K562 (cell line): ENCODE data around the gene CITED2. TPM values are rescaled to one million over a fixed set of nuclear protein-coding genes. Genes with fewer than 3 reads are reported as not detected.

ENCODE experiments used
- BRD9 ChIP-seq: fragments of 450-650 bp; IDR thresholded peaks from 2 replicates; pipeline ENCODE4 v1.6.1; 2018; ENCODE audit warnings: low read depth; ENCODE audit not compliant: partially characterized antibody
- CBFB ChIP-seq: sonication (generic); formaldehyde crosslinking; IDR thresholded peaks from 2 replicates; pipeline ENCODE4 v1.4.0; 2020; ENCODE audit warnings: mild to moderate bottlenecking, missing genetic modification reagents
- JUN ChIP-seq, 2 experiments: sonication (generic) in 1 of 2; formaldehyde crosslinking in 1 of 2; IDR thresholded peaks; 2 replicates each; pipeline versions ENCODE4 v1.6.1 to v1.8.0; 2012 to 2022; ENCODE audit warnings: borderline replicate concordance in 2 of 2, mild to moderate bottlenecking in 2 of 2, improper control_type of control experiment in 1 of 2, low read depth in 1 of 2, low read length in 1 of 2, missing genetic modification reagents in 1 of 2
- MCM2 ChIP-seq: fragments of 450-650 bp; IDR thresholded peaks from 2 replicates; pipeline ENCODE4 v1.6.1; 2017; ENCODE audit warnings: low read depth, mild to moderate bottlenecking
- MEIS2 ChIP-seq: fragments of 450-650 bp; IDR thresholded peaks from 2 replicates; pipeline ENCODE4 v1.6.1; 2014; ENCODE audit warnings: mild to moderate bottlenecking; ENCODE audit not compliant: partially characterized antibody
- MTA2 ChIP-seq: fragments of 450-650 bp; IDR thresholded peaks from 2 replicates; pipeline ENCODE4 v1.6.1; 2016; ENCODE audit warnings: low read depth
- PYGO2 ChIP-seq: fragments of 450-650 bp; IDR thresholded peaks from 2 replicates; pipeline ENCODE4 v1.6.1; 2016; ENCODE audit warnings: mild to moderate bottlenecking, missing genetic modification characterization, moderate library complexity, missing compliant biosample characterization
- SIX5 ChIP-seq, 2 experiments: IDR thresholded peaks; 2 replicates each; pipeline ENCODE4 v1.6.1; 2011; ENCODE audit warnings: low read length in 2 of 2, borderline replicate concordance in 1 of 2, low read depth in 1 of 2, mild to moderate bottlenecking in 1 of 2, moderate library complexity in 1 of 2; ENCODE audit not compliant: insufficient read depth in 1 of 2
- SREBF2 ChIP-seq: sonication (generic); formaldehyde crosslinking; IDR thresholded peaks from 2 replicates; pipeline ENCODE4 v1.4.0; 2020; ENCODE audit warnings: mild to moderate bottlenecking, missing genetic modification reagents
- SRSF3 ChIP-seq: fragments of 200-400 bp; formaldehyde crosslinking; IDR thresholded peaks from 2 replicates; pipeline ENCODE4 v1.6.1; 2016; ENCODE audit warnings: mild to moderate bottlenecking, low read length, moderate library complexity; ENCODE audit not compliant: insufficient read depth
- SUPT5H ChIP-seq: fragments of 450-650 bp; IDR thresholded peaks from 2 replicates; pipeline ENCODE4 v1.6.1; 2016
- TAF1 ChIP-seq: IDR thresholded peaks from 2 replicates; pipeline ENCODE4 v1.6.1; 2011; ENCODE audit warnings: mild to moderate bottlenecking, low read length, moderate library complexity; ENCODE audit not compliant: insufficient read depth, control insufficient read depth, severe bottlenecking; ENCODE audit errors: extremely low read depth
- ZEB2 ChIP-seq: fragments of 450-650 bp; IDR thresholded peaks from 2 replicates; pipeline ENCODE4 v1.6.1; 2016
- ZNF347 ChIP-seq: fragments of 450-650 bp; formaldehyde crosslinking; IDR thresholded peaks from 2 replicates; pipeline ENCODE4 v1.4.0; 2020; ENCODE audit warnings: low read depth, mild to moderate bottlenecking, moderate library complexity
- polyA plus RNA-seq, 8 experiments: library from polyadenylated mRNA; depleted of rRNA in 4 of 8; stranded (reverse) in 5 of 8; unstranded in 3 of 8; fragments of >200 nt; fragmentation: Nextera tagmentation in 2 of 8; fragmentation: Illumina TruSeq in 1 of 8; extraction: Ambion mirVana in 2 of 8; extraction: Trizol in 1 of 8; gene quantifications; 2 replicates each; pipeline versions ENCODE4 v1.2.1 to v1.2.3, GENCODE V29; 2011 to 2014; ENCODE audit warnings: inconsistent platforms in 1 of 8, missing spikeins in 1 of 8
- total RNA-seq, 7 experiments: library from RNA; depleted of rRNA in 6 of 7; stranded (reverse); fragments of >200 nt in 6 of 7; fragmentation: Illumina TruSeq in 2 of 7; extraction: Trizol in 2 of 7; gene quantifications; 2 replicates each; pipeline versions ENCODE4 v1.2.1 to v1.2.3, GENCODE V29; 2011 to 2021; ENCODE audit warnings: low replicate concordance in 1 of 7
- TF ChIP-seq, protein P1 (sequence below): fragments of 250-450 bp; sonication (Bioruptor Pico); IDR thresholded peaks from 2 replicates; pipeline ENCODE4 v1.4.0; 2020; ENCODE audit warnings: mild to moderate bottlenecking, moderate library complexity
- TF ChIP-seq, protein P2 (sequence below), 2 experiments: fragments of 150-350 bp in 1 of 2; IDR thresholded peaks; 2 replicates each; pipeline ENCODE4 v1.6.1; 2012 to 2016; ENCODE audit warnings: low read depth in 2 of 2, low read length in 2 of 2, mild to moderate bottlenecking in 1 of 2, moderate library complexity in 1 of 2
- TF ChIP-seq, protein P3 (sequence below): sonication (generic); formaldehyde crosslinking; IDR thresholded peaks from 2 replicates; pipeline ENCODE4 v1.9.0; 2022; ENCODE audit warnings: mild to moderate bottlenecking, missing genetic modification reagents
- TF ChIP-seq, protein P4 (sequence below): fragments of 150-350 bp; conservative IDR thresholded peaks from 2 replicates; pipeline ENCODE4 v1.6.1; 2014; ENCODE audit warnings: low read length

The CITED2 gene
- total and polyA plus RNA-seq, 9 of the 15 experiments (the other 6 are each of a cell fraction or from before 2014, with no cell fraction given) = 0.21 to 86.1 (median 17.5) TPM

DNA sequence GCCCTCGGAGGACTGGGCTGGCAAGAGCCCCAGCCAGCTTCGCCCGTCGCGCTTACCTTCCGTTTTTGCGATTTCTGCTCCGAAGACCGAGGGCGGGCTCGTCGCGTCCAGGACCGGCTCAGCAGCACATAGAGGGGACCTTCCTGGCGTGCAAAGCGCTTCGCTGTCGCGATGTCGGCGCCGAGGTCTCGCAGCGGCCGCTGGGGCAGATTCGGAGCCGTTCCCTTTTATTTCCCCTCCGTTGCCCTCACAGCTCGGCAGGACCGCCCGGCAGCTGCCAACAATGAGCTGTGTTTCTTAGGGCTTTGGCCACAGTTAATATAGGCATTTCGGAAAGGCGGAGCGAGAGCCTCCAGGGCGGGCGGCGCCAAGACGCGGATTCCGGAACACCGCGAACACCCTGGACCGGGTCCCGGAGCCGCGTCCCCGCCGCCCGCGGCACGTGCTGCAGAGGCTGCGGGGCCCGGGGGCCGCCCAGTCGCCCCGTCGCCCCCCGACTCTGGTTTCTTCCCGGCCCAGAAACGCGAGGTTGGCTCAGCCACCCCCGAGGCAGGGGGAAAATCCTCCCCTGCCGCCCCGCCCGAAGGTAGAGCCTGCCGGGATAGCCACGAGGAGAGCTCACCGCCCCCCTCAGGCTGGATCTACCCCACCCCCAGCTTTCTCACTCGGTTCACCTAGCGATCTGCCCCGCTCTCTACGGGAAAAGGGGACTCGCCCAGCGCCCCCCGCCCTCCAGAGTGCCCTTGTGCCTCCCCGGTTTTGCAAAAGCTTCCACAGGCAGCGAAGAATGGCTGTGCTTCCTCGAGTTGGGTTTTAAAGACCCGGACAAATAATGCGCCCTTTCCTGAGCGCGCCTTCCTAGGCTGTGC, at the start of gene CITED2 (continued):
- TF ChIP-seq, protein P1, sequence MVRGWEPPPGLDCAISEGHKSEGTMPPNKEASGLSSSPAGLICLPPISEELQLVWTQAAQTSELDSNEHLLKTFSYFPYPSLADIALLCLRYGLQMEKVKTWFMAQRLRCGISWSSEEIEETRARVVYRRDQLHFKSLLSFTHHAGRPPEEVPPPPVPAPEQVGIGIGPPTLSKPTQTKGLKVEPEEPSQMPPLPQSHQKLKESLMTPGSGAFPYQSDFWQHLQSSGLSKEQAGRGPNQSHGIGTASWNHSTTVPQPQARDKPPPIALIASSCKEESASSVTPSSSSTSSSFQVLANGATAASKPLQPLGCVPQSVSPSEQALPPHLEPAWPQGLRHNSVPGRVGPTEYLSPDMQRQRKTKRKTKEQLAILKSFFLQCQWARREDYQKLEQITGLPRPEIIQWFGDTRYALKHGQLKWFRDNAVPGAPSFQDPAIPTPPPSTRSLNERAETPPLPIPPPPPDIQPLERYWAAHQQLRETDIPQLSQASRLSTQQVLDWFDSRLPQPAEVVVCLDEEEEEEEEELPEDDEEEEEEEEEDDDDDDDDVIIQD (CRISPR knock-in tag) = no peak
- no peak for TF ChIP-seq MEIS2
- no peak for TF ChIP-seq SREBF2
- peak; percentile 96 for TF ChIP-seq SUPT5H
- TF ChIP-seq MTA2 = no peak
- TF ChIP-seq JUN (IDR thresholded peaks at IDR 0.05; ENCODE audit: borderline replicate concordance, low read depth, low read length) = 0 out of 2 replicates have a peak, but pooled peaks have one; percentile 44
- TF ChIP-seq JUN (CRISPR knock-in tag; IDR thresholded peaks at IDR 0.05; ENCODE audit: borderline replicate concordance) = no peak
- no peak for TF ChIP-seq MCM2
- no peak; the same call in 1 of the 2 replicates for TF ChIP-seq ZEB2
- TF ChIP-seq SIX5 (IDR thresholded peaks at IDR 0.05; ENCODE audit: borderline replicate concordance in 1 of 2, insufficient read depth in 1 of 2, low read depth in 1 of 2, low read length in 2 of 2) = no peak
- no peak for TF ChIP-seq CBFB
- TF ChIP-seq BRD9 = no peak
- TF ChIP-seq, protein P2, sequence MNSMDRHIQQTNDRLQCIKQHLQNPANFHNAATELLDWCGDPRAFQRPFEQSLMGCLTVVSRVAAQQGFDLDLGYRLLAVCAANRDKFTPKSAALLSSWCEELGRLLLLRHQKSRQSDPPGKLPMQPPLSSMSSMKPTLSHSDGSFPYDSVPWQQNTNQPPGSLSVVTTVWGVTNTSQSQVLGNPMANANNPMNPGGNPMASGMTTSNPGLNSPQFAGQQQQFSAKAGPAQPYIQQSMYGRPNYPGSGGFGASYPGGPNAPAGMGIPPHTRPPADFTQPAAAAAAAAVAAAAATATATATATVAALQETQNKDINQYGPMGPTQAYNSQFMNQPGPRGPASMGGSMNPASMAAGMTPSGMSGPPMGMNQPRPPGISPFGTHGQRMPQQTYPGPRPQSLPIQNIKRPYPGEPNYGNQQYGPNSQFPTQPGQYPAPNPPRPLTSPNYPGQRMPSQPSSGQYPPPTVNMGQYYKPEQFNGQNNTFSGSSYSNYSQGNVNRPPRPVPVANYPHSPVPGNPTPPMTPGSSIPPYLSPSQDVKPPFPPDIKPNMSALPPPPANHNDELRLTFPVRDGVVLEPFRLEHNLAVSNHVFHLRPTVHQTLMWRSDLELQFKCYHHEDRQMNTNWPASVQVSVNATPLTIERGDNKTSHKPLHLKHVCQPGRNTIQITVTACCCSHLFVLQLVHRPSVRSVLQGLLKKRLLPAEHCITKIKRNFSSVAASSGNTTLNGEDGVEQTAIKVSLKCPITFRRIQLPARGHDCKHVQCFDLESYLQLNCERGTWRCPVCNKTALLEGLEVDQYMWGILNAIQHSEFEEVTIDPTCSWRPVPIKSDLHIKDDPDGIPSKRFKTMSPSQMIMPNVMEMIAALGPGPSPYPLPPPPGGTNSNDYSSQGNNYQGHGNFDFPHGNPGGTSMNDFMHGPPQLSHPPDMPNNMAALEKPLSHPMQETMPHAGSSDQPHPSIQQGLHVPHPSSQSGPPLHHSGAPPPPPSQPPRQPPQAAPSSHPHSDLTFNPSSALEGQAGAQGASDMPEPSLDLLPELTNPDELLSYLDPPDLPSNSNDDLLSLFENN (IDR thresholded peaks at IDR 0.05; ENCODE audit: low read depth in 2 of 2, low read length in 2 of 2) = peak in 1 of 2 experiments; percentile 70; a peak in 1 of 4 replicates
- TF ChIP-seq SRSF3 = no peak
- TF ChIP-seq, protein P3, sequence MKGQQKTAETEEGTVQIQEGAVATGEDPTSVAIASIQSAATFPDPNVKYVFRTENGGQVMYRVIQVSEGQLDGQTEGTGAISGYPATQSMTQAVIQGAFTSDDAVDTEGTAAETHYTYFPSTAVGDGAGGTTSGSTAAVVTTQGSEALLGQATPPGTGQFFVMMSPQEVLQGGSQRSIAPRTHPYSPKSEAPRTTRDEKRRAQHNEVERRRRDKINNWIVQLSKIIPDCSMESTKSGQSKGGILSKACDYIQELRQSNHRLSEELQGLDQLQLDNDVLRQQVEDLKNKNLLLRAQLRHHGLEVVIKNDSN (CRISPR knock-in tag) = no peak
- TF ChIP-seq, protein P4, sequence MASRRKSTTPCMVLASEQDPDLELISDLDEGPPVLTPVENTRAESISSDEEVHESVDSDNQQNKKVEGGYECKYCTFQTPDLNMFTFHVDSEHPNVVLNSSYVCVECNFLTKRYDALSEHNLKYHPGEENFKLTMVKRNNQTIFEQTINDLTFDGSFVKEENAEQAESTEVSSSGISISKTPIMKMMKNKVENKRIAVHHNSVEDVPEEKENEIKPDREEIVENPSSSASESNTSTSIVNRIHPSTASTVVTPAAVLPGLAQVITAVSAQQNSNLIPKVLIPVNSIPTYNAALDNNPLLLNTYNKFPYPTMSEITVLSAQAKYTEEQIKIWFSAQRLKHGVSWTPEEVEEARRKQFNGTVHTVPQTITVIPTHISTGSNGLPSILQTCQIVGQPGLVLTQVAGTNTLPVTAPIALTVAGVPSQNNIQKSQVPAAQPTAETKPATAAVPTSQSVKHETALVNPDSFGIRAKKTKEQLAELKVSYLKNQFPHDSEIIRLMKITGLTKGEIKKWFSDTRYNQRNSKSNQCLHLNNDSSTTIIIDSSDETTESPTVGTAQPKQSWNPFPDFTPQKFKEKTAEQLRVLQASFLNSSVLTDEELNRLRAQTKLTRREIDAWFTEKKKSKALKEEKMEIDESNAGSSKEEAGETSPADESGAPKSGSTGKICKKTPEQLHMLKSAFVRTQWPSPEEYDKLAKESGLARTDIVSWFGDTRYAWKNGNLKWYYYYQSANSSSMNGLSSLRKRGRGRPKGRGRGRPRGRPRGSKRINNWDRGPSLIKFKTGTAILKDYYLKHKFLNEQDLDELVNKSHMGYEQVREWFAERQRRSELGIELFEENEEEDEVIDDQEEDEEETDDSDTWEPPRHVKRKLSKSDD = no peak
- peak; percentile 99 for TF ChIP-seq TAF1
- TF ChIP-seq PYGO2 = no peak
- TF ChIP-seq ZNF347 = no peak
